BE2C (cell line): ENCODE data around the gene LINC00237.

Source experiments
- DNase-seq: peaks from one replicate; pipeline ENCODE4 v3.0.0-alpha.2; 2020
- H3K27me3 ChIP-seq: fragments of 250-450 bp; sonication (Bioruptor Pico); 2 replicates; pipeline ENCODE4 v1.5.1; 2020; ENCODE audit warnings: mild to moderate bottlenecking
- H3K36me3 ChIP-seq: fragments of 250-450 bp; sonication (Bioruptor Pico); 2 replicates; pipeline ENCODE4 v1.5.1; 2020; ENCODE audit warnings: mild to moderate bottlenecking
- H3K4me1 ChIP-seq: fragments of 250-450 bp; sonication (Bioruptor Pico); 2 replicates; pipeline ENCODE4 v1.5.1; 2020
- H3K4me3 ChIP-seq: 2 replicates; pipeline ENCODE4 v1.5.1; 2011; ENCODE audit warnings: low read depth, low read length
- H3K9me3 ChIP-seq: fragments of 250-450 bp; sonication (Bioruptor Pico); 2 replicates; pipeline ENCODE4 v1.5.1; 2020
- TF ChIP-seq, protein P1 (sequence below): IDR thresholded peaks from 2 replicates; pipeline ENCODE4 v1.5.1; 2012; ENCODE audit warnings: mild to moderate bottlenecking, low read depth, low read length

Gene LINC00237

DNA sequence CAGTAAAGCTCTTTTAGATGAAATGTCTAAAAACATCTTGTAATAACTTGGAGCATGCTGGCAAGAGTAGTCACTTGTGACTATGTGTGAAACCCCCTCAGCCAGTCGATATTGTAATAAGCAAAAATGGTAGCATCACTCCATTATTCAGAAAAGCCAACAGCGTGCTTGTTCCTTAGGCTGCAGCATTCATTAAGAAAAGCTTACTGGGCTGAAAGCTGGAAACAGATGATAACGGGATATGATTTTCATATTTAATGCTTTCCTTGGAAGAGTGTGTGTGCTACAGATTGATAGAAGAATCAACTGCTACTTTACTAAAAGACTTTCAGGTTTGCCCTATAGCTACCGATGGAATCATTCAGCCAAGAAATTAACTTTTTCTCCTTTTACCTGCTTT lies 40.1 kb upstream of the LINC00237 start:
- no peak for DNase-seq
- H3K4me3 ChIP-seq, result peak overlapping the region; percentile 20
- TF ChIP-seq, protein P1, sequence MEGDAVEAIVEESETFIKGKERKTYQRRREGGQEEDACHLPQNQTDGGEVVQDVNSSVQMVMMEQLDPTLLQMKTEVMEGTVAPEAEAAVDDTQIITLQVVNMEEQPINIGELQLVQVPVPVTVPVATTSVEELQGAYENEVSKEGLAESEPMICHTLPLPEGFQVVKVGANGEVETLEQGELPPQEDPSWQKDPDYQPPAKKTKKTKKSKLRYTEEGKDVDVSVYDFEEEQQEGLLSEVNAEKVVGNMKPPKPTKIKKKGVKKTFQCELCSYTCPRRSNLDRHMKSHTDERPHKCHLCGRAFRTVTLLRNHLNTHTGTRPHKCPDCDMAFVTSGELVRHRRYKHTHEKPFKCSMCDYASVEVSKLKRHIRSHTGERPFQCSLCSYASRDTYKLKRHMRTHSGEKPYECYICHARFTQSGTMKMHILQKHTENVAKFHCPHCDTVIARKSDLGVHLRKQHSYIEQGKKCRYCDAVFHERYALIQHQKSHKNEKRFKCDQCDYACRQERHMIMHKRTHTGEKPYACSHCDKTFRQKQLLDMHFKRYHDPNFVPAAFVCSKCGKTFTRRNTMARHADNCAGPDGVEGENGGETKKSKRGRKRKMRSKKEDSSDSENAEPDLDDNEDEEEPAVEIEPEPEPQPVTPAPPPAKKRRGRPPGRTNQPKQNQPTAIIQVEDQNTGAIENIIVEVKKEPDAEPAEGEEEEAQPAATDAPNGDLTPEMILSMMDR, result no peak
- H3K36me3 ChIP-seq, result no peaks in the 10 kb centered on the region; the same call in 1 of the 2 replicates
- H3K9me3 ChIP-seq, result no peaks in the 10 kb centered on the region
- H3K27me3 ChIP-seq, result no peaks in the 10 kb centered on the region
- H3K4me1 ChIP-seq, result peaks cover 45% of the 10 kb centered on the region

DNA sequence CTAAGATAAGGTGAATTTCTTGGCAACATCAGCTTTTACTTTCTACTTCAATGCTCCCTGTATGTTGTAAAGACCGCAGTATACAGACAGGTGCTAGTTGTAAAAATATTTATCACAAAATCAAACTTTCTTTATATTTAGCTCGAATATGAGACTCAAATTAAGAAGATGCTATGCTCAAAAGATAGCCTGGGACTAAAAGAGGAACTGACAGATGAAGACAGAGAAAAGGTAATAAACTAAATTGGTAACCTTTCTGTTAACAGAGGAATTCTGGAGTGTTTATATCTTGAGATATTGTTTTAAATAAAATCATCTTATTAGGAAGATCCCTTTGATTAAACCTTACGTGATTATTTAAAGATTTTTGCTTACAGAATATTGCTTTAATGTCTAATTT lies 39.3 kb upstream of the LINC00237 start:
- Histone ChIP-seq H3K36me3 (no peaks in the 10 kb centered on the region; the same call in 1 of the 2 replicates), H3K4me3 (no peak overlapping the region), H3K27me3 (no peaks in the 10 kb centered on the region), H3K4me1 (peaks cover 45% of the 10 kb centered on the region), H3K9me3 (no peaks in the 10 kb centered on the region)
- DNase-seq, result no peak
- TF ChIP-seq, protein P1, result no peak

DNA sequence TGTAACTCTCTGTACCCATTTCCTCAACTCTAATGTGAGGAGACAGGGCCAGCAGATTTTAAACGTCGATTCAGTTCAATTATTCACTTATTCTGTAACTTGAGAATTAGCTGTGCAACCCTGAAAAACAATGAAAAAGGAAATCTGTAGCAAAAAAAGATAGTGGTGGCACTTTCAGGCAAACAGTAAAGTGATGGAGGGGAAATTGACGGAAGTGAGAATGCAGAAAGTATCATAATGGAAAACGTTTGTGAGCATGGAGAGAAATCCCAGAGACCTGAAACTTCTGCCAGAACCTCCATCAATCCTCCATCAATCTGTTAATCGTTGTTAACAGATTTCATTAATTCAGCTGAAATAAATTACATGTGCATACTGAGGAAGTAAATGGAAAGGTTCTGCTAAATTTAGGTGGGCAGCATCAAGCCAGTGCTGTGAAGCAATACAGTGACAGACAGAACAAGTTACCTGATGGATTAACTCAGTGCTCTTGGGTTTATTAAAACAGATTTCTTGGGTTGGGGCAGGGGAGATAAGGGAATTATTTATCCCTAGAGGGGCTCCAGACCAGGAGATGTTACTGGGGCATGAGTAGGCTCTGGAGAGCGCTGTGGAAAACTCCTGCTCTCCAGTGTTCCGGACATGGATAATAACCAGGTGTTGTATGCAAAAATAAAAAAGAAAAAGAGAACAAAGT lies 37.2 kb upstream of the LINC00237 start:
- no peaks in the 10 kb centered on the region for H3K9me3 ChIP-seq
- peaks cover 42% of the 10 kb centered on the region for H3K4me1 ChIP-seq
- peak; percentile 65 for DNase-seq
- no peaks in the 10 kb centered on the region for H3K27me3 ChIP-seq
- H3K36me3 ChIP-seq, result no peaks in the 10 kb centered on the region; the same call in 1 of the 2 replicates
- 0 out of 2 replicates have a peak overlapping the region, but pooled peaks have one; percentile 8 for H3K4me3 ChIP-seq
- TF ChIP-seq, protein P1, result no peak

DNA sequence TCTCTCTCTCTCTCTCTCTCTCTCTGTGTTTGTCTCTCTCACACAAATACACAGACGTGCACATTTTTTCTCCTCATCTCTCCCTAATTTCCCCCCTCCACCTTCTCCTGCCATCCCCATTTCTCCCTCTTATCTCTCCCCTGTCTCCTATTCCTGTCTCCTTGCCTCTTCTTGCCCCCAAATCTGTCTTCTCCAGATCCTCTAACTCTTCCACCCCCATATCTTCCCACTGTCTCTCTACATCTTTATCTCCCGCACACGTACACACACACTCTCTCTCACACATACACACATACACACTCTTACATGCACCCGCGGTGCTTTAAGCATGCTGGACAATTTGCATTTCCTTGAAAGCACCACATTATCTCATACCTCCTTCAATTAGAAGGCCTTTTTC lies 35.7 kb upstream of the LINC00237 start:
- DNase-seq, result no peak
- H3K27me3 ChIP-seq, result no peaks in the 10 kb centered on the region
- no peak overlapping the region for H3K4me3 ChIP-seq
- H3K36me3 ChIP-seq, result peaks cover 5% of the 10 kb centered on the region; the same call in 1 of the 2 replicates
- peaks cover 33% of the 10 kb centered on the region for H3K4me1 ChIP-seq
- no peaks in the 10 kb centered on the region for H3K9me3 ChIP-seq
- TF ChIP-seq, protein P1, result no peak

DNA sequence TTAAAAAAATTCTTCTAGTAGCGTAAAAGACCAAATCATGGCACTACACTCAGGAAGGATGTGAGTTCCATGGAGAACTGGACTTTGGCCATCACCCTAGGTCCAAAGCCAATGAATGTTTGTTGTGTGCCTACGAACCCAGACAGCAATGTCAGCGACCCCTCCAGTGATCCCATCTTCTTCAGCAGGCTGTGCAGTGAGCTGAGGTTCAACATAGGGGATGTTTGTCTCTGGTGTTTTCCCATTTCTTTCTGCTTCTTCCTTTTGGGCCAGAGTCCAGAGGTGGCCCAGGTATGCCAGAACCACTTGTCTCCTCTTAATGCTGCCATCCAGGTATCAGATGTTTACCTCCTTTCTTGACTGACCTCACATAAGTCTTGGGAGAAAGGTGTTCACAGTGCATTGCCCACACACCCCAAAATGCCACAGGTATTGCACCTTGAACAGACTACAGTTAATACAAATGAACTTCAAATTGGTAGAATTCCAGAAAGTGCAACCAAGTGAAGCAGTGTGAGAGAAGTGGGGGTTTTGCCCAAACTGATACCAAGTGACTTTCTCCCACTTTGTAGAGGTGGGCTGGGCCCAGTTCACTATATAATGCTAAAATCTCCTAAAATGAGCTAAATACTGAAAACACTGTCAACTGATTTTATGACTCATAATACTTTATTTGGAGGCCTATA lies 33.9 kb upstream of the LINC00237 start:
- H3K9me3 ChIP-seq, result no peaks in the 10 kb centered on the region
- DNase-seq, result no peak
- TF ChIP-seq, protein P1, result no peak
- no peaks in the 10 kb centered on the region for H3K27me3 ChIP-seq
- H3K4me3 ChIP-seq, result no peak overlapping the region
- H3K4me1 ChIP-seq, result peaks cover 26% of the 10 kb centered on the region
- peaks cover 8% of the 10 kb centered on the region; the same call in 1 of the 2 replicates for H3K36me3 ChIP-seq

DNA sequence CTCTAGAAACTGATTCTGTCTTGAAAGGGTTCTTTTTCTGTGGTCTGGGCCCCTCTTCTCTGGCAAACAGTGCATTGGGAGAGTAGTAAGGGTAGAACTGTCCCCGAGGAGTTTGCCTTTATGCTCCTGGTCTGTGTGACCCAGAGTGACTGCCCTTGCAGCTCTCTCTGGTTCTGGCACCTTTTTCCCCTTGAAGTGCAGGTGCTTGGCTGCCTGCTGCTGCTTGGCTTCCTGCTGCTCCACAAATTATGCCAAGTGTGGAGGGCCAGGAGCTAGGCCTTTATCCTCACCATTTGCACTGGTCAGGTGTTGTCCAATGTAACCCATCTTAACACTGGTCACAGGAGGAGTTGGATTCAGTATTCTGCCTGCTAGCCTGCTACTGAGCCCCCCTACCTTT lies 30.9 kb upstream of the LINC00237 start:
- no peaks in the 10 kb centered on the region for H3K27me3 ChIP-seq
- H3K9me3 ChIP-seq, result no peaks in the 10 kb centered on the region
- H3K4me3 ChIP-seq, result no peak overlapping the region
- H3K4me1 ChIP-seq, result peaks cover 9% of the 10 kb centered on the region
- TF ChIP-seq, protein P1, result no peak
- no peak for DNase-seq
- peaks cover 14% of the 10 kb centered on the region for H3K36me3 ChIP-seq
